Stimulated activated naive B cell treated with anti-CD40 and anti-IgM and Interleukin-4, amounts not matched to agents 10 μg/mL and 1 μg/mL and 100 μg/mL, for 72 hours (primary cell): ENCODE data around the gene HEMGN.

Experiments used
- ATAC-seq, 2 donors: fragments of 150-1000 bp; cut with Tn5 transposase; replicated peaks; 2 replicates each; pipeline ENCODE4 v1.10.0; 2021; ENCODE audit warnings: moderate library complexity in 1 of 2
- DNase-seq: peaks from one replicate; pipeline ENCODE4 v3.0.0; 2021
- H3K27ac Mint-ChIP-seq: one replicate; pipeline ENCODE4 v1.8.0; 2022; ENCODE audit warnings: mild to moderate bottlenecking, mixed read lengths
- H3K27me3 Mint-ChIP-seq, 2 donors: one replicate each; pipeline ENCODE4 v1.8.0; 2022; ENCODE audit warnings: mixed read lengths in 2 of 2
- H3K36me3 Mint-ChIP-seq, 2 donors: one replicate each; pipeline ENCODE4 v1.8.0; 2022; ENCODE audit warnings: mixed read lengths in 2 of 2, mild to moderate bottlenecking in 1 of 2
- H3K4me1 Mint-ChIP-seq, 2 donors: one replicate each; pipeline ENCODE4 v1.8.0; 2022; ENCODE audit warnings: mixed read lengths in 2 of 2, mild to moderate bottlenecking in 1 of 2
- H3K4me3 Mint-ChIP-seq, 2 donors: one replicate each; pipeline ENCODE4 v1.8.0; 2022; ENCODE audit warnings: mild to moderate bottlenecking in 2 of 2, mixed read lengths in 2 of 2, moderate library complexity in 1 of 2
- H3K9me3 Mint-ChIP-seq, 2 donors: one replicate each; pipeline ENCODE4 v1.8.0; 2022; ENCODE audit warnings: mixed read lengths in 2 of 2, mild to moderate bottlenecking in 1 of 2

HEMGN gene

GRCh38 chr9:97880336-97880735, 57.6 kb downstream of the HEMGN start:
- DNase-seq (no peak), ATAC-seq (no peak)

More at GRCh38 chr9:97880336-97880735, 57.6 kb downstream of the HEMGN start:
- H3K4me1 Mint-ChIP-seq: no peaks in the 10 kb centered on the region
- H3K9me3 Mint-ChIP-seq: no peaks in the 10 kb centered on the region
- H3K27ac Mint-ChIP-seq: no peak overlapping the region
- H3K27me3 Mint-ChIP-seq: peaks cover 0 to 4% of the 10 kb centered on the region in 2 donors
- peaks cover 3% of the 10 kb centered on the region in 2 donors for H3K36me3 Mint-ChIP-seq
- H3K4me3 Mint-ChIP-seq: no peak overlapping the region
